ENCODE measurements around the gene SPACA4.
A peak's percentile ranks its signal among the peaks of the same experiment; 100 is the strongest.

The SPACA4 gene

DNA sequence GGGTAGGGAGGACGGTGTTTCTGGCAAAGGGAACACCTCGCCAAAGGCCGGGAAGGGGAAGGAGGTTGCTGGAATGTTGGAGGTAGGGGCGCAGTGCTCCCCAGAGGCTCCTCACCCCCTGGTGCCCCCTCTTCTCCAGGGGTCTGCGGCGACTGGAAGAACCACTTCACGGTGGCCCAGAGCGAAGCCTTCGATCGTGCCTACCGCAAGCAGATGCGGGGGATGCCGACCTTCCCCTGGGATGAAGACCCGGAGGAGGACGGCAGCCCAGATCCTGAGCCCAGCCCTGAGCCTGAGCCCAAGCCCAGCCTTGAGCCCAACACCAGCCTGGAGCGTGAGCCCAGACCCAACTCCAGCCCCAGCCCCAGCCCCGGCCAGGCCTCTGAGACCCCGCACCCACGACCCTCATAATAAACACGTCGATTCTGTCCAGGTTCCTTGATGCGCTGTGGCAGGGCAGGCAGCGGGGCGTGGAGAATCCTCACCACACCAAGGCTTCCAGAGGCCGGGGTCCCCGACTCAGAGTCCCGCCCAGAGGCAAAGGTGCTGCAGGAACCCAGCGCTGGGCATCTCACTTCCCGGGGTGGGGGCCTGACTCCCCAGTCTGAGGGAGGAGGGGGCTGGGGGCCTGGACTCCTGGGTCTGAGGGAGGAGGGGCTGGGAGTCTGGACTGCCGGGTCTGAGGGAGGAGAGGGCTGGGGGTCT, 7.4 kb upstream of the SPACA4 start:
- DNase-seq, result no peak

DNA sequence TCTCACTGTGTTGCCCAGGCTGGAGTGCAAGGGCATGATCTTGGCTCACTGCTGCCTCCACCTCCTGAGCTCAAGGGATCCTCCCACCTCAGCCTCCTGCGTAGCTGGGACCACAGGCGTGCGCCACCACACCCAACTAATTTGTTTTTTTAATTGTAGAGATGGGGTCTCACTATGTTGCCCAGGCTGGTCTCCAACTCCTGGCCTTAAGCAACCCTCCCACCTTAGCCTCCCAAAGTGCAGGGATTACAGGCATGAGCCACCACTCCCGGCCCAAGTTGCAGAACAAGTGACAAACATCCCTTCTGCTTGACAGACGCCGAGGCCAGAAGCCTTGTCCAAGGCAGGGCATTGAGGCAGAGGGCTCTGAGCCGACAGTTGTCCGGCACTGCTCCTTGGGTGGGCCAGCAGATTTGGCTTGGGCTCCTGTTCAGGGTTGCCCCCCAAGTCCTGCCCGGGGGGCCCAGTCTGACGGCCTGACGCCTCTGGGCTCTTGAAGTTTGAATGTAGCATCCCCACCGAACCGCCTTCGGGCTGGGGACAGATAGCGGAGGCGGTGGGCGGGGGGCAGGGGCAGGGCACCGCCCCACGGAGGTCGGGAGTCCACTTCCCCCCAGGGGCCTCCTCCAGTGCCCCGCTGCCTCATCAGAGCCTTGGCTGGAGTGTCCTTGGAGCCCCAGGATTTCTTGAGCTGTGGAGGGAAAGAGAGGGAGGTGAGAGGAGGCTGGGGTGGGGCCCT, 5.7 kb upstream of the SPACA4 start:
- no peak for DNase-seq

DNA sequence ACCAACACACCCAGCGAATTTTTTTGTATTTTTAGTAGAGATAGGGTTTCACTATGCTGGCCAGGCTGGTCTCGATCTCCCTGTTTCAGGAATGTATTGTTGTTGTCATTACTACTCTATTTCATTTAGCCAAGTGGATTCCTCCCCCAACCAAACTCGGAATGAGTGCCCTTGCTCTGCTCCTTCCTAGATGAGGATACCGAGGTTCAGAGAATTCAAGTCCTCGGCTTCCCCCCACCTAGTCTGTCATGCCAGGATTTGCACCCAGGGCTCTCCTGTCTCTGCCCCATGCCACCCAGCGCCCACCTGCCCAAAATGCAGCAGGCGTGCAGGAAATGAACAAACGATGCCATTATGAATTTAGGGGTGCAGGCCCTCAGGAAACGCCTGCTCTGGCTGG, 3.5 kb upstream of the SPACA4 start:
- no peak for DNase-seq

DNA sequence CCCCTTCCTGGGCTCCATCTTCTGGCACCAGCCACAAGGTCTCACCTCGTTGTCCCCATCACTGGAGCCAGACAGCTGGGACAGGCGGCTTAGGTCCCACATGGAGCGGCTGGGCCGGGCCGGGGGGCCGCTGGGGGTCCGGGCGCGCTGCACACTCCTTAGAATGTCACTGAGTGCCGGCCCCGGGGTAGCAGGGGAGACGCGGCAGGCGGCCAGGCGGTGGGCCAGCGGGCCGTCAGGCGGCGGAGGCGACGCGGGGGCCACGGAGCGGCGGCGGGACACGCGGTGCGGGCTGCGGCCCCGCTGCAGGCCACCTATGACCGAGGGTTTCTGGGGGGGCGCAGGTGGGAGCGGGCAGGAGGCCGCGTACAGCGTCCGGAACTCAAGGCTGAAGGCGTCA, 3.1 kb upstream of the SPACA4 start:
- DNase-seq, result no peak

DNA sequence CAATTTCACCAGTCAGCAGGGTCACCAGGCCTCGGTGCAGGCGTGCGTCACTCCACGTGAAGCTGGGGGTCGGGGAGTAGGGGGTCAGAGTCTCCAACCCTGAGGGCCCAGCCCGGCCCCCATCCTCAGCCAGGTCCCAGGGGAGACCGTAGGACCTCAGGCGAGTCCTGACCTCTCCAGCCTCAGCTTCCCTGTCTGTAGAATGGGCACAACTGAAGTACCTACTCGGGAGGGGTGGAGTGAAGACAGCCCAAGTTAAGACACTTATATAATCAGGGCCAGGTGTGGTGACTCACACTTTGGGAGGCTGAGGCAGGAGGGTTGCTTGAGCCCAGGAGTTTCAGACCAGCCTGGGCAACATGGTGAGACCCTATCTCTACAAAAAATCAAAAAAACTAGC, 2.7 kb upstream of the SPACA4 start:
- DNase-seq, result no peak

DNA sequence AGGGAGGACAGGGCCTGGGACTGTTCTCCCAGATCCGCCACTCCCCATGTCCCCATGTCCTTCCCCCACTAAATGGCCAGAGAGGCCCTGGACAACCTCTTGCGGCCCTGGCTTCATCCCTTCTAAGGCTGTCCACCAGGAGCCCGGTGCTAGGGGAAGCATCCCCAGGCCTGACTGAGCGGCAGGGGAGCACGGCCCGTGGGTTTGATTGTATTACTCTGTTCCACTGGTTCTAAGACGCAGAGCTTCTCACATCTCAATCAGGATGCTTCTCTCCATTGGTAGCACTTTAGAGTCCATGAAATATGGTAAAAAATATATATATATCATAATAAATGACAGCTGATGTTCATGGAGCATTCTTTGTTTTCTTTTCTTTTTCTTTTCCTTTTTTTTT, 815 bp downstream of the SPACA4 start:
- no peak for DNase-seq

DNA sequence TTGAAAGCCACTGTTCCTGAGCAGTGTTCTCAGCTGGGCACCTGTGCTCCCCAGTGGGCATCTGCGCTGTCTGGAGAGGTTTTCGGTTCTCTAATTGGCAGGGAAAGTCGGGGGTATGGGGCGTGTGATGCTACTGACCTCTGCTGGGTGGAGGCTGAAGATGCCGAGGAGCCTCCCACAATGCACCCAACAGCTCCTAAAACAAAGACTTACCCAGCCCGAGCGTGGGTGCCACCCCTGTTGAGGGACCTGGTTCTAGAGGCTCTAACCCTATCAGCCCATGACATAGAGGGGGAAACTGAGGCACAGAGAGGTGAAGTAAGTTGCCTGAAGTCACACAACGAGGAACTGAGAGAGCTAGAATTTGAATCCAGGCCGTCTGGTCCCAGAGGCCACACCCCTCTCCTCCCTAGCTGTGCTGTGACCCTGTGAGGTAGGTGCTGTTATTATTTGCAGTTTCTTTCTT, 2.3 kb downstream of the SPACA4 start:
- peak; percentile 75 for DNase-seq

DNA sequence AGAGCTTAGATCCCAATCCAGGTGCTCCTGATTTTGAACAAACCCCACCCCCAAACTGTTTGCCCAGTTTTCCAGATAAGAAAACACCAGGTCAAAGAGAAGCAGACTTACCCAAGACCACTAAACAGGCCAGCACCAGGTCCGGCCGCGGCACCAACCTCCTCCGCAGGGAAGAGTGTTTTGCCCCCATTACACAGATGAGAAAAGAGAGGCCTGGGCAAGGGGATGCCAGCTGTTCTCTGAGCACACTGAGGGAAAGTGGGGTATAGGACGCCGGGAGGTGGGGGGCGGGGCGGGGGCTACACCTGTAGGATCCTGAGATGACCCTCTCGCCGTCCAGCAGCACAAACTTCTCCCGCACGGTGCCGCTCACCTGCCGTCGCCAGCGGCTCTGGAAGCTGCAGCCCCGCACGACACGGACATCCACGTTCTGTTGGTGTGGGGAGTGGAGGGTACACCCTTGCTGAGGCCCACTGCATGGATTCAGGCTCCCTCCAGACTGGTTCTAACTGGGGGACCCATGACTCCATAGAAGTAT, 3.1 kb downstream of the SPACA4 start:
- DNase-seq, result no peak

DNA sequence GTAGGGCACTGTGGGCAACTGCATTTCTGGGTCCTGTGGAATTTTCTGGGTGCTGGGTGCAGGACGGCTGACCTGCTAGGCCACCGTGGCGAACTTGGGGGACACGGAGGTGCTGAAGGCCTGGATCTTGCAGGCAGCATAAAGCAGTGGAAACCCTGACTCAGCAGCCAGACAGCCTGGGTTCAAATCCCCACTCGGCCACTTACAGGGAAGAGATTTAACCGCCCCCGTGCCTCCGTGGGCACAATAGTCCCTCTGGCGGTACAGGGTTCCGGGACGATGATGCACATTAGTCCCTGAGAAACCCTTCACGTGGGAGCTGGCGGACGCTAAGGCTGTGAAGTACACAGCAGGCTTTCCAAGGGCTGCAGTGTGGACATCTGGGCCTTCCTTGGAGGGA, 5.3 kb downstream of the SPACA4 start:
- DNase-seq, result no peak

DNA sequence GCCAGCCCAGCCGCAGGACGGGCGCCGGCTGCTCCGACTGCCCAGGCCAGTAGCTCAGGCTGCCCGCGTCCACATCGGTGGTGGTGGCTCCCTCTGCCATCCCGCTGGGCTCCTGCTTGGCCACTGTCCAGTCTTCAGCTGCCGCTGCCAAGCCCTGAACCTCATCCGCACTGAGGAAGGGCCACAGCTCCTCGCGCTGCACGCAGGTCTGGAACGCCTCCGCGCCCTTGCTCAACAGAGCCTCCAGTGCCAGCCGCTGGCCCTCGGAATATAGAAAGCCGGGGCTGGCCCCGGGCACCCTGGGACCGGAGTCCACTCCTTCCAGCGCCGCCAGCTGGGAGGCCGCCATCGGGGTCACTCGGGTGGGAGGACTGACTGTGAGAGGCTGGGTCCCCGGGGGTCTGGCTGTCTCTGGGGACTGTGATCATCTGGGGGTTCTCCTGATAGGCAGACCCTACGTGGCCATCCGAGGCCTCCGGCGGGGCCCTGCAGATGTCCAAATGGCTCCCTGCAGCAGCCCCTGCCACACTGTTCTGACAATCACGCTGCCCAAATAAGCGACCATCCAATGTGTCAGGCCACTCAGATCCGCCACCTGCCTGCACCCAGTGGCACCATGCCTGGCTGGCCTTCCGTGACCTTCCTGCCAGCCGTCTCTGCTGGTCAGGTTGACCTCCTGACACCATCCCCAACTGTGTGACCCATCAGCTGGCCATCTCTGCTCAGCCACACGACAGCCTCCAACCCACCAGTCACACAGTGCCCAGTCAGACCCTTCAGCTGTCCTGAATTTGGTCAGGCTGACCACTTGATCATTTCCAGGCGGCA, 6.7 kb downstream of the SPACA4 start:
- no peak for DNase-seq

DNA sequence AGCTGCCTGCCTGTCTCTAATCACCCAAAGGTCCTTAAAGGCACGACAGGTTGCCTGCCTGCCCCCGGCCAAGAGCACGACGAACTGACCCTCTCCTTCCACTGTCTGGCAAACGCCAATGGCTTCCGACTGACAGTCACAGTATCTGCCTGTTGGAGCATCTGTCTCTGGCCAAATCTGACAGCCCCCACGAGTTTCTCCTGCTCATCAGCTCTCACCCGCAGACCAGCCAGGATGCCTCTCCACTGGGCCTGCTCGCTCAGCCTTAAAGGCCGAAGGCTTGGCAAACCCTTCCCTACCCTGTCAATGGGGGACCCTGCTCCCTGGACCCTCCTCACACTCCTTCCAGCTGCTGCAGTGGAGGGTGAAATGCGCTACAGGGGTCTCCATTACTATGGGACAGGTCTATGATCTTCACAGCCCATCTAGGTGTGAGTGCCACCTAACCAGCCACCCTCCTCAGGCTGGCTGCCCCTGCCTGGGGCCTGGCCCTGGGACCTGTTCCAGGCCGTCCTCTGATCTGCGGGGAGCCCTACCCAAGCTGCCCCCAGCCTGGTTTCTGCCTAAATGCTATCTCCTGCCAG, 7.4 kb downstream of the SPACA4 start:
- peak; percentile 65 for DNase-seq

DNA sequence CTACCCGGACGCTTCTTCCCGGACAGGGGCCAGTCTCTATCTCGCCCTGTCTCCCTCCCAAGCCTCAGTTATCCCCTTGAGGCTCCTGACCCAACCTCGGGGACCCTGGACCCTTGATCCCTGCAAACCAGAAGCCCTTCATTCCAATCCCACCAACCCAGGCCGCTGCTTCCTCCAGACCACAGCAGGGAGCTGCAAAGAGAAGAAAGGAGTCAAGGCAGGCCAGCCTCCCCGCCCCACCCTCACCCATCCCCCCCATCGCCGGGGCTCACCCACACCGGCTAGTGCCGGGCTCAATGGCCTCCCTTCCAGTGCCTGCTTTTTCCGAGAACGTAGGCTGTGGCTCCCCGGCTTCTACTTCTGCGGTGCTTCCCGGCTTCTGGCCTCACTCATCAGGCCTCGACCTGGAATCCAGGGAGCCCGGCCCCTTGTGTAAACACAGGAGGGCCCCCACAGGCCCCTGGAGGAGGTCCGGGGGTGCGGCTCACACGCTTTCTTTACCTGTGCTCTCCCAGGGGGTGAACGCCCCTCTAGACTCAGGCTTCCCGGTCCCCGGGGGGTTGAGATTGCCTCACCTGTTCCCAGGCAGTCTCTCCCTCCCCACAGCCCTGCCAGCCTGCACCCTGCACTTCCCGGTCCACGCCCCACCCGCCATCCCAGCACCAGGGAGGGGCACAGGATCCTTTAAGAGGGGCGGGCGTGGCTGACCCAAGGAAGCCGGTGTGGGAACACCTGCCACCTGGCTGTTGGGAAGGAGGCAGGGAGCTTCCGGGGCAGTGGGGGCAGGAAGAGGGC, 8.1 kb downstream of the SPACA4 start, which contains the start of gene FAM83E:
FAM83E (minus strand) TSS at position 641 of the 795 bp plus-strand sequence. CDS start 1,704 bp downstream, outside the sequence.
- DNase-seq, result peak; percentile 61

DNA sequence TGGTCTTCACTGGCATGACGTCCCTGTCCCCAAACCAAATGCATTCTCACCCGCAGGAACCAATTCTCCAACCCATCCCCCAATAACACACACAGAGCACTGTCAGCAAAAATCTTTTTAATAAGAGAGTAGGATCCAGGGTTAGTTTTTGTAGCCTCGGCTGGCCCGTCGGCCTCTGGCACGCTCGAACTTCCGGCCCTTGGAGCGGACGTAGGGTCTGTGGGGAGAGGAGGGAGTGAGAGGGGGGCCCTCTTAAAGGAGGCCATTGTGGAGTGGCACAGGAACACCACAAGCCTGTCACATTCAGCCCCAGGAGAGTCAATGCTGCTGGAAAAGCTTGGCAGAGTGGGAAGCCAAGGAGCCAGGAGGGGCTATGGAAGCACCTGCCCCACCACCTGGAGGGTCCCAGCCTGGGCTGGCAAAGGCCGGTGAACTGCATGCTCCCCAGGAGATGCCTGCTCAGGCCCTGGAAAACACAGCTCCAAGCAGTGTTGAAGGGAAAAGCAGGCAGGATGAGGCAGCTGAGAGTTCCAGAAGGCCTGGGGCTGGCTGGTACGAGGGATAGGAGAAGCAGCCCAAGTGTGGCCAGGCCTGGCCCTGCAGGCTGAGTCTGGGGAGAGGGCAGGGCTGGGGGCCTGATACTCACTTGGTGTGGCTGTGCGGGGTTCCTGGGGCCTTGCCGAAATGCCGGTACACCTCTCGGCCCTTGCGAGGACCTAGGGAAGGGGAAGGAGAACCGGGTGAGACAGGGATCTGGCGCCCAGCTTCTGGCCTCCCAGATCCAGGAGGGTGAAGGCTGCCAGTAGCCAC, 8.9 kb downstream of the SPACA4 start:
- no peak for DNase-seq

DNA sequence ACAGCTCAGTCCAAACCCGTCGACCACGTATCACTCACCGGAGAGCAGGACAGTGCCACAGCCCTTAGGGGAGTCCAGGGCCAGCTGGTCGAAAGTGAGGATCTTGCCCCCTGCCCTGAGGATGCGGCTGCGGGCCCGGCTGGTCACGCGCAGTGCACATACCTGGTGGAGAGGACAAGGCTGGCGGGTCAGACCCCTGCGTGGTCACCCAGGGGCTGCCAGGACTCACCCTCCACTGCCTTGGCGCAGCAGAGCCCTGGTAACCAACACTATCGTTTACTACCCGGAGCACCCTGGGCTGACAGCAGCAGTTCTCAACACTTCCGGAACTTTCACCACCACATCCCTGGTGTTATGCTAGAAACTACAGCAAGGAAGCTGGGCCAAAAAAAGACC, 9.5 kb downstream of the SPACA4 start:
- no peak for DNase-seq

DNA sequence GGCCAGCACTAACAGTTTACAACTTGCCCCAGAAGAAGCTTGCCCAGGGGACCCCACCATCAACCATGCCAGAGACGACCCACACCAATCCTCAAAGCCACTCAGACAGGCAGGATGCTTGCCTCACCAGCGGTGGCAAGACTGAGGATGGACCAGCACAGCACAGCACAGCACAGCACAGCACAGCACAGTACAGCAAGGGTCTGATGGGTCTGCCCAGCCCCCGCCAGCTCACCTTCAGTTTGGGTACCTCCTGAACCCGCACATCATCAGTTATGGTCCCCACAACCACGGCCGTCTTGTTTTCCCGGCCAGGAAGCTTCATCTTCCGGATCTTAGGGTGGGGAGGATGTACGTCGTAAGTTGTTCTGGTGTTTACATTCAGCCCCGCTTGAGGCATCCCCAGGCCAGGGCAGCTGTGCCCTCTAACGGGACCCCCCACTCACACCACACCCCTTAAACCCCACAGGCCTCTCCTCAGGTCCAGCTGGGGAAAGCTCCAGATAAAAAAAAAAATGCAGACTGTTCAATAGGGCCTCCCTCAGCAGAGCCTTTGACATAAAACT, 10.0 kb downstream of the SPACA4 start:
- no peak for DNase-seq

DNA sequence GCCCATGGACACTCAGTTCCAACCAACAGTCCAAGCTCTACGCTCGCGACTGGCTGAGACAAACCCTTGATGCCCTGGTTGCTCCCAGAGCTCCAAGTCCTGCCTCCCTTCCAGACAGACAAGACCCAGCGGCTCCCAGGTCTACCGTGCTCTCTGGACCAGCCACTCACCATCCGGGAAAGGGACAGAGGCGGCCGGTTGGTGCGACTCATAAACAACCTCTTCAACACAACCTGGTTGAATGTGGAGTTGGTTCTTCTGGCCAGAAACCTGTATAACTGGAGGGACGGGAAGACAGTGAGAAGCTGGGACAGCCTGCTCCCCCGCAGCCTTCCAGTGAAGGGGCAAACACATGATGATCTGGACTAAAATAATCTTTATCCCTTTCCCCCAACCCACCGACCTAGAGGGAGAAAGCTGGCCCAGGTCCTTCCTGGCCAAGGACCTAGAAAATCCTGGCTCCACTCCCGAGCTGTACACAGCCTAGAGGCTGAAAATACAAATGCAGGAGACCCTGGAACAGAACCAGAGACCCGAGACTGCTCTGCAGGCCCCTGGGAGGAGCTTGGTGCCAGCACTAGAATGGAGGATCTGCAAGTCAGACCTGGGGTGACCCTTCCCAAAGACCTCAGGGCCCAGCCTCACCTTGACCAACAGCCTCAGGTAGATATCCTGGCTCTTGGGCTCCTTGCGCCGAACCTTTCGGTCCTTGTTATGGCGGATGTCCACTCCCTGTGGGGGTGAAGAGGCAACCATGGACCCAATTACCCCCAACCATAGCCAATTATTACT, 10.8 kb downstream of the SPACA4 start:
- DNase-seq, result no peak

DNA sequence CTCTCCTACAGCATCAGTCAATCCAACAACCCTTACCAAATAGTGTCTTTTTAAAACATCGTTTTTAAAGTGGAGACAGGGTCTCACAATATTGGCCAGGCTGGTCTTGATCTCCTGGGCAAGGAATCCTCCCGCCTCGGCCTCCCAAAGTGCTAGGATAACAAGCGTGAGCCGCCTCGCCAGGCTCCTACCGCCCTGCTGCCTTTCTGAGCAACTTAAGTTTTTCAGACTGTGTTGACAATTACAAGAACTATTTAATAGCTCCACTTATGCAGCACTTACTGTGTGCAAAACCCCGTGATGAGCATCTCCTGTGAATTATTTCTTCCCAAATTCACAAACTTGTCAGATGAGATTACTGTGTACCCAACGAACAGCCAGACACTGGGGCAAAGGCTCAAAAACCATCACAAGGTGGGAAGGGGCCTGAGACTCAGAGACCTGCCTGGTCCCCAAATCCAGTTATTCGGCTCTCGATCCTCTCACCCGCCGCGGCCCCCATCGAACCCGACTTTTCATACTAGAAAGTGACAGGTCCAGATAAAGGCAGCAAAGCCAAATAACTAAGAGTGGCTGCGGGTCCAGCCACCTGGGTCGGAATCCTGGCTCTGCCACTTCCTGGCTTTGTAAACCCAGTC, 11.9 kb downstream of the SPACA4 start:
- DNase-seq, result no peak

DNA sequence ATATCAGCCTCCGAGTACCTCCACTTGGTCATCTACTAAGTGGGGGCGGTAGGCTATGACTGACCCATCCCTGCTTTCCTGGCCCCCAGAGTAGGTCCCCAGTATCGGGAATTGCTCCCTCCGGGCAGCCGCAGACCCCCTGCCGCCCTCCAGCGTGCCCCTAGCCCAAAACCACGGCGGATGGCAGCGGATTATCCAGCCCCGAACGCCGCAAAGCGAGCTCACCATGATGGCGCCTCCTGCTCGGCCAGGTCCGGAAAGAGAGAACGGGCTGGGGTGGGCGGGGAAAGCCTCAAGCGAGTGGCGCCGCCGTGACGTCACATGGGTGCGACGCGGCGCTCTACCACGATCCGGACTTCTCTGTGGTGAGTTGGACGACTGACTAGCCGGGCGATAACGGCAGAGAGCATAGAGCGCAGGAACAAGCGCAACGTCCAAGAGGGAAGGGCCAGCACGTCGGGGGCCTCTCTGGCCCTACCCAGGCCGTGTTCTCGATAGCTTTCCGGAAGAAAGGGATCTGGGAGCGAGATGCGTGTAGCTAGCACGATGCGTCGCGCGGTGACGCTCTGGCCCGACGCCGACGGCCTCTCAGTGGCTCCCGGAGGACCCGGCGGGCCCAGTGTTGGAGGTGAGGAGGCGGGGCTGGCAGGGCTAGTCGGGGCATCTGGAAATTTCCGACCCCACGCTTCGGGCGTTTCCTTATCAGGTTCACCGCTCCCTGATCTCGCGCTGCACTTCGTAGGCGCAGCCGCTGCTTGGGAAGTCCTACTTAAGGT, 12.6 kb downstream of the SPACA4 start, which contains the start of the genes RPL18 and SPHK2:
RPL18 (minus strand) TSS at position 263 of the 776 bp plus-strand sequence; CDS start at position 228, 35 bp downstream.
SPHK2 (plus strand) TSS at position 591 of the 776 bp plus-strand sequence. CDS start 1,009 bp downstream, outside the sequence.
- DNase-seq, result peak; percentile 99

Measured in NCI-H82 (cell line).